Measurements from ENCODE around the gene VSNL1.

The VSNL1 gene

GRCh38 chr2:17540093-17540812 is at the start of gene VSNL1:
Gene VSNL1 (plus strand): TSS chr2:17540696. CDS start chr2:17592075, 51,379 bp downstream.
- DNase-seq (ENCODE audit: low read depth): no peak

DNA sequence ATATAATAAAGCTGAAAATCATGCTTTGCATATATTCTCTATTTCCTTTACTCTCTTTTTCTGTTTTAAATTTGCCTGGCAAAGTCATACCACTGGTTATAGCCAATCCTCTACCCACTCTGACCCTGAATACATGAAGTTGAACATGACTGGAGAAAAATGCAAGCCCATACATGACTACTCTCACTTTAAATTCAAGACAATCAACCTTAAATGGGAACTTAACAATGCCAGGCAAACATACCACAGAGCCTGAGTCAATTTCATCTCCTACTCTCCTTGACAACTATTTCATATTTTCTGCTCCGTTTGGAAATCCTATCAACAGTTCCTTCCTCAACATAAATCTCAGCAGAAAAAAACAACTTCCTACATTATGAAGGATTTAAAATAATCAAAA is 44.9 kb upstream of the VSNL1 start:
- DNase-seq (ENCODE audit: low read depth): no peak

GRCh38 chr2:17497718-17498117 is 42.8 kb upstream of the VSNL1 start:
- no peak for DNase-seq (ENCODE audit: low read depth)

GRCh38 chr2:17506736-17507616 is 33.5 kb upstream of the VSNL1 start:
- DNase-seq (ENCODE audit: low read depth): no peak

- no peak for DNase-seq (ENCODE audit: low read depth)
These were observed 24.8 kb upstream of the VSNL1 start for GRCh38 chr2:17515652-17516051.

- DNase-seq (ENCODE audit: low read depth): no peak
These were observed 22.9 kb upstream of the VSNL1 start for GRCh38 chr2:17517481-17518211.

GRCh38 chr2:17518212-17519154 is 22.0 kb upstream of the VSNL1 start, which contains the start of gene RAD51AP2:
Gene RAD51AP2 (minus strand): TSS chr2:17518440. CDS start chr2:17518415, 25 bp downstream.
- DNase-seq (ENCODE audit: low read depth): no peak

- no peak for DNase-seq (ENCODE audit: low read depth)
These were observed 21.0 kb upstream of the VSNL1 start for GRCh38 chr2:17519486-17519885.

DNA sequence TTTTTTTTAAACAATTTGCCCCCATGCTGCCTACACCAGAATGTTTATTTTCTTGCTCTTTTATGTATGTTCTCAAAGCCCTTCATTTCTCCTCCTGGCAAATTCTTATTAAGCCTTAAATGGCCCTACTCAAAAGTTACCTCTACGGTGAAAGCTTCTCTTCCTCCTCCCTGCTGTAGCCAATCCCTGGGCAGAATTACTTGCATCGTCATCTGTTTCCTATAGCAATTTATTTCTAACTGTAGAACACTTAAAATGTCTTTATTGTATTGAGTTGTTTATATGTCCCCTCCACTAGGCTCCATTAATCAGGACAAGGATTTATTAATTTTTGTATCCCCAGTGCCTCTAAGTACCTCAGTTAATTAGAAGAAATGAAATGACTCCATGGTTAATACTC is 19.7 kb upstream of the VSNL1 start:
- no peak for DNase-seq (ENCODE audit: low read depth)

DNA sequence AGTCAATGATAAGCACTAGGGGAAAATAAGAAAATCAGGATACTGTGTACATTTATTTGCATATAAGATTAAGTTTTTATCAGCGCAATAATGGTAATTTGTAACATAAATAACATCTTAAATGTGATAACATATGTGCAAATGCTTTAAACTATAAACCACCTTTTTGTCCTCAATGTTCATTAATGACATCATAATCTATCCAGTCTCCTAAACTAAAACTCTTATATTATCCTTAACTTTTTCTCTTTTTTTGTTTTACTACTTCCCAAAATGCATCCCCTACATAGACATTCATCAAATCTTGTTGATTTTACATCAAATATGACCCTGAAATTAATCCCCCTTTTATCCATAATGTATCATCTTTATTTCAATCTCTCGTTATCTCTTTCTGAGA is 18.9 kb upstream of the VSNL1 start:
- no peak for DNase-seq (ENCODE audit: low read depth)

DNA sequence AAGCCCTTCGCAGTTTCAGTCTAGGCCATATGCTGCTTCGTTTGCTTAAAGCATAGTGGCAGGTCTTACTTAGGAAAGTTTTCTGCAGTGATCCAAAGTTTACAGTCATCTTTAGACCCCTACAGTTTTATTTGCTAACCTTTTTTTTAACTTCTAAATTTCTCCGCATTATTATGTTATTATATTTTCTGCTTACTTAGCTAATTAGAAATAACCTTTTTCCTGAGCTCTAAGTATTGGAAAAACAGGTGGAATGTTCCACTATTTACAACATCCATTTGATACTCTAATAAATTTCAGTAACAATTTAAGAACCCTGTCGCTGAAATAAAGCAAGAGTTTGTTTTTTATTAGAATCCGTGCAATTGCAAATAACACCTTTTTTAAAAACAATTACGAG is 18.2 kb upstream of the VSNL1 start:
- DNase-seq (ENCODE audit: low read depth): no peak

GRCh38 chr2:17529771-17530170 is 10.7 kb upstream of the VSNL1 start:
- no peak for DNase-seq (ENCODE audit: low read depth)

GRCh38 chr2:17533546-17533945 is 7.0 kb upstream of the VSNL1 start:
- DNase-seq (ENCODE audit: low read depth): no peak

- no peak for DNase-seq (ENCODE audit: low read depth)
These were observed 4.1 kb upstream of the VSNL1 start for GRCh38 chr2:17536416-17536815.

DNA sequence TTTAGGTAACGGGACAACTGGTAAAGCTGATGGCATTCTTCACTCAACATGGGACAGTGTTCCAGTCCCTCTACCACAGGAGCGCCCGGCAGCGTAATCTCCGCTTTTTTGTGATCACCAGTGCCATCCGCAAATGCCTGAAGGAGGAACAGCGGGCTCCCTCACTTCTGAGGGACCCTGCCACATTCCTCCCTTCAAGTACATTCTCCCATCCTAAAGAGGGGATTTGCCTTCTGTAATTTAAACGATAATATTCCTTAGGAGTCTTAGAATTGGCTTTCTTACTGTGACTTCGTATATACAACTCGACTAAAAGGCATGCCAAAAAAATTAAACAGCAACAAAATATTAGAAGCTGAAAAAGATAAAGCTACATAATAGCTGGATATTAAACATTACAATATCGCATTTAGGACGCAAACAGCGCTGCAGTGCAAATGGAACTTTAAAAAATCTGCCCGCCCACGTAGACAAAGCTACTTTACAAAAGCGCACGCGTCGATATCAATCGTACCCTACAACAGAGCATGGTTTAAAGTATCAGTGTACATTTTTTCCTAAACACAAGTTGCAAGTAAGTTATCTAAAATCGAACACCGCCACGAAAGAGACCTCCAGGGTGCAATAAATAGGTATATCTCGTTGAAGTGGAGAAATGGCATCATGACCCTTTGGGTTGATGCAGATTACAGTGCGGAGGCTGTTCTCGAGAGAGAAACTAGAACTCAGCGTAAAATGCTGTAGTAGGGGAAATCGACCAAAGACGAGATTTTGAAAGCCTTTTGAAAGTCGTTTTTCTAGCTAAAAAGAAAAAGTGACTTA is 2.3 kb upstream of the VSNL1 start:
- no peak for DNase-seq (ENCODE audit: low read depth)

GRCh38 chr2:17538844-17539554 is 1.5 kb upstream of the VSNL1 start:
- no peak for DNase-seq (ENCODE audit: low read depth)

DNA sequence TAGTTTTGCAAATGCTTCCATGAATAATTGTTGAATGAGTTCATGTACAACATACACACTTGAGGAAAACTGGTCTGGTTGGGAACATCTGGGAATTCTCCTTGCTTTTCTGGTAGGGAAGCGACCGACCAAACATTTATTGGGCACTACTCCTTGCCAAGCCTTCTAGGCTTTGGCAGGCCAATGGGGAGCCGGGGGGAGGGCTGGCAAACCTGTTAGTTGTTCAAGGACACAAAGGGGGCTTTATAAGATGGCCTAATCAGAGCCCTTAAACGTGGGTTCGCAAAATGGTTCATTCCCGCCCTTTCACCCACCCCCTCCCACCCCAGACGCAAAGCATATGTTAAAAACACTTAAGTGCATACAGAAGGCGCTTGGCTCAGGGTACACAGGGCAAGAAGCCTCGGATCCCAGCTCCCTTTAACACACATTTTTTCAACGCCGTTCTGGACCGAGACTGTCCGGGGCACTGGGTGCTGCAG is 844 bp upstream of the VSNL1 start:
- no peak for DNase-seq (ENCODE audit: low read depth)

GRCh38 chr2:17540813-17541530 is 476 bp downstream of the VSNL1 start:
- no peak for DNase-seq (ENCODE audit: low read depth)

GRCh38 chr2:17541531-17541950 is 1.0 kb downstream of the VSNL1 start:
- DNase-seq (ENCODE audit: low read depth): no peak

Measured in stimulated activated CD8-positive, alpha-beta memory T cell treated with anti-CD3 and anti-CD28 coated beads, Interleukin-4, amount 100 ng/mL, for 24 hours (primary cell).